A673 (cell line): ENCODE results near the gene SEMA3E. TPM values are rescaled to one million over a fixed set of nuclear protein-coding genes. Genes with fewer than 3 reads are reported as not detected.

ENCODE experiments used
- BruUV-seq: library from RNA; stranded (reverse); fragments of 400-500 nt; replicated peaks from 2 replicates; lab custom pipeline; 2021; lab: Mats Ljungman, UMichigan
- CTCF ChIA-PET: fragments of 300-600 bp; sonication (Branson Sonifier 250); formaldehyde crosslinking; loops from one replicate; lab custom pipeline; 2022; ENCODE audit warnings: antibody characterized with exemption; lab: Charles Lee
- POLR2A ChIA-PET: fragments of 300-600 bp; sonication (Branson Sonifier 250); formaldehyde crosslinking; loops from one replicate; lab custom pipeline; 2022; ENCODE audit warnings: antibody characterized with exemption; ENCODE audit not compliant: low non-redundant PET; lab: Charles Lee
- DNase-seq: peaks from one replicate; pipeline ENCODE4 v3.0.0-alpha.2; 2015; ENCODE audit warnings: low spot score
- H3K27ac ChIP-seq: fragments of 200-600 bp; sonication (generic); 2 replicates; pipeline ENCODE4 v1.5.1; 2016; ENCODE audit warnings: mixed run types, low read depth, mild to moderate bottlenecking, mixed read lengths, antibody characterized with exemption, low read length; ENCODE audit not compliant: poor library complexity, severe bottlenecking
- H3K27me3 ChIP-seq: fragments of 200-600 bp; sonication (generic); replicated peaks from 2 replicates; pipeline ENCODE4 v1.6.1; 2017; ENCODE audit warnings: mixed run types, low read depth, mild to moderate bottlenecking, mixed read lengths, antibody characterized with exemption, low read length; ENCODE audit not compliant: insufficient read depth, poor library complexity
- H3K36me3 ChIP-seq: fragments of 200-600 bp; sonication (generic); 2 replicates; pipeline ENCODE4 v1.6.1; 2016; ENCODE audit warnings: mixed run types, mild to moderate bottlenecking, mixed read lengths, antibody characterized with exemption, low read length; ENCODE audit not compliant: insufficient read depth, poor library complexity, severe bottlenecking
- H3K4me1 ChIP-seq: fragments of 200-600 bp; sonication (generic); 2 replicates; pipeline ENCODE4 v1.6.1; 2017; ENCODE audit warnings: mixed run types, mild to moderate bottlenecking, mixed read lengths, antibody characterized with exemption, low read length; ENCODE audit not compliant: insufficient read depth, poor library complexity, severe bottlenecking
- H3K4me3 ChIP-seq: fragments of 200-600 bp; sonication (generic); 2 replicates; pipeline ENCODE4 v1.5.1; 2016; ENCODE audit warnings: low read depth, mixed run types, mild to moderate bottlenecking, mixed read lengths, low read length; ENCODE audit not compliant: poor library complexity, severe bottlenecking
- H3K9me3 ChIP-seq: fragments of 200-600 bp; sonication (generic); 2 replicates; pipeline ENCODE4 v1.6.1; 2016; ENCODE audit warnings: mixed run types, low read depth, mild to moderate bottlenecking, mixed read lengths, antibody characterized with exemption, low read length; ENCODE audit not compliant: poor library complexity, severe bottlenecking
- CTCF ChIP-seq: fragments of 300-800, 200-600 bp; sonication (generic); conservative IDR thresholded peaks from 2 replicates; pipeline ENCODE4 v1.5.1; 2017; ENCODE audit warnings: low read depth, mild to moderate bottlenecking, antibody characterized with exemption, low read length, moderate library complexity, mixed read lengths
- EZH2 ChIP-seq: fragments of 200-600 bp; sonication (generic); IDR thresholded peaks from 2 replicates; pipeline ENCODE4 v1.6.1; 2017; ENCODE audit warnings: borderline replicate concordance, low read depth, mild to moderate bottlenecking, mixed read lengths, antibody characterized with exemption, low read length; ENCODE audit not compliant: poor library complexity, severe bottlenecking
- intact Hi-C: fragments of 100-400 bp; cut with micrococcal nuclease; formaldehyde crosslinking; loops from one replicate; pipeline ENCODE4 v1.10.0; 2022; ENCODE audit not compliant: unreplicated experiment
- total RNA-seq: library from RNA; stranded (reverse); gene quantifications from 2 replicates; pipeline ENCODE4 v1.2.3, GENCODE V29; 2021

The SEMA3E gene
- total RNA-seq, 1 experiment from 2014 or later, result not detected

- no peaks in the 10 kb centered on the region for H3K4me1 ChIP-seq
- H3K27me3 ChIP-seq, result peaks cover 4% of the 10 kb centered on the region
- CTCF ChIA-PET, result no interaction called here
- intact Hi-C loops, result no loop called here
- H3K27ac ChIP-seq, result no peak overlapping the region
- no TSS peak for BruUV-seq
- no peaks in the 10 kb centered on the region for H3K36me3 ChIP-seq
- H3K9me3 ChIP-seq, result no peaks in the 10 kb centered on the region
- TF ChIP-seq CTCF, result no peak
- TF ChIP-seq EZH2, result no peak
- POLR2A ChIA-PET, result no interaction called here
- H3K4me3 ChIP-seq, result no peak overlapping the region
- DNase-seq, result no peak
Observed at GRCh38 chr7:83672157-83672556, 23.2 kb upstream of the SEMA3E start.

- H3K4me1 ChIP-seq, result no peaks in the 10 kb centered on the region
- no peak for DNase-seq
- ChIA-PET CTCF (no interaction called here), POLR2A (interaction anchor here (0.6 kb wide), 1 partner anchor 386 kb away, joined by 4 read pairs; no protein-coding TSS in a partner anchor)
- no peaks in the 10 kb centered on the region for H3K9me3 ChIP-seq
- H3K27ac ChIP-seq, result no peak overlapping the region
- no peak overlapping the region for H3K4me3 ChIP-seq
- H3K36me3 ChIP-seq, result no peaks in the 10 kb centered on the region
- intact Hi-C loops, result no loop called here
- H3K27me3 ChIP-seq, result peaks cover 28% of the 10 kb centered on the region
- BruUV-seq, result no TSS peak
- no peak for TF ChIP-seq EZH2
- no peak for TF ChIP-seq CTCF
Observed at GRCh38 chr7:83663131-83663530, 14.2 kb upstream of the SEMA3E start.

GRCh38 chr7:83658126-83658525 is 9.2 kb upstream of the SEMA3E start:
- Histone ChIP-seq H3K9me3 (no peaks in the 10 kb centered on the region), H3K27ac (no peak overlapping the region), H3K4me1 (no peaks in the 10 kb centered on the region), H3K27me3 (peaks cover 31% of the 10 kb centered on the region), H3K4me3 (no peak overlapping the region), H3K36me3 (no peaks in the 10 kb centered on the region)
- ChIA-PET CTCF (no interaction called here), POLR2A (interaction anchor here (0.5 kb wide), 1 partner anchor 63 kb away, joined by 3 read pairs; no protein-coding TSS in a partner anchor)
- intact Hi-C loops, result loop anchor here (10.0 kb wide), 1 partner anchor 913 kb away; no protein-coding TSS in a partner anchor
- no TSS peak for BruUV-seq
- no peak for DNase-seq
- TF ChIP-seq CTCF (no peak), EZH2 (no peak)
